ENCODE results near the gene PRKN.

Gene PRKN

GRCh38 chr6:162670345-162670744 lies 57.2 kb downstream of the PRKN start (continued):
- TF ChIP-seq, protein P1, sequence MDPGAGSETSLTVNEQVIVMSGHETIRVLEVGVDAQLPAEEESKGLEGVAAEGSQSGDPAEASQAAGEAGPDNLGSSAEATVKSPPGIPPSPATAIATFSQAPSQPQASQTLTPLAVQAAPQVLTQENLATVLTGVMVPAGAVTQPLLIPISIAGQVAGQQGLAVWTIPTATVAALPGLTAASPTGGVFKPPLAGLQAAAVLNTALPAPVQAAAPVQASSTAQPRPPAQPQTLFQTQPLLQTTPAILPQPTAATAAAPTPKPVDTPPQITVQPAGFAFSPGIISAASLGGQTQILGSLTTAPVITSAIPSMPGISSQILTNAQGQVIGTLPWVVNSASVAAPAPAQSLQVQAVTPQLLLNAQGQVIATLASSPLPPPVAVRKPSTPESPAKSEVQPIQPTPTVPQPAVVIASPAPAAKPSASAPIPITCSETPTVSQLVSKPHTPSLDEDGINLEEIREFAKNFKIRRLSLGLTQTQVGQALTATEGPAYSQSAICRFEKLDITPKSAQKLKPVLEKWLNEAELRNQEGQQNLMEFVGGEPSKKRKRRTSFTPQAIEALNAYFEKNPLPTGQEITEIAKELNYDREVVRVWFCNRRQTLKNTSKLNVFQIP (CRISPR knock-in tag; IDR thresholded peaks at IDR 0.05; ENCODE audit: borderline replicate concordance, low read depth): no peak
- no peak for TF ChIP-seq ZC3H10 (CRISPR knock-in tag; IDR thresholded peaks at IDR 0.05)
- no peak for TF ChIP-seq ISL1 (CRISPR knock-in tag; IDR thresholded peaks at IDR 0.05)
- no peak for TF ChIP-seq ZNF8 (CRISPR knock-in tag; IDR thresholded peaks at IDR 0.05)
- TF ChIP-seq ZFP3 (CRISPR knock-in tag; IDR thresholded peaks at IDR 0.05): no peak
- no peak for TF ChIP-seq CSRNP3 (CRISPR knock-in tag; IDR thresholded peaks at IDR 0.05)

GRCh38 chr6:162666246-162666645 lies 61.3 kb downstream of the PRKN start:
- TF ChIP-seq ZNF8 (CRISPR knock-in tag; IDR thresholded peaks at IDR 0.05): no peak
- TF ChIP-seq TCF4 (CRISPR knock-in tag; IDR thresholded peaks at IDR 0.05; ENCODE audit: borderline replicate concordance): no peak
- no peak for TF ChIP-seq CSRNP3 (CRISPR knock-in tag; IDR thresholded peaks at IDR 0.05)
- TF ChIP-seq CSDC2 (CRISPR knock-in tag; IDR thresholded peaks at IDR 0.05): no peak
- TF ChIP-seq ZFP30 (CRISPR knock-in tag; IDR thresholded peaks at IDR 0.05): no peak
- TF ChIP-seq OSR1 (CRISPR knock-in tag; IDR thresholded peaks at IDR 0.05): no peak
- ATAC-seq: no peak

- TF ChIP-seq, protein P2, sequence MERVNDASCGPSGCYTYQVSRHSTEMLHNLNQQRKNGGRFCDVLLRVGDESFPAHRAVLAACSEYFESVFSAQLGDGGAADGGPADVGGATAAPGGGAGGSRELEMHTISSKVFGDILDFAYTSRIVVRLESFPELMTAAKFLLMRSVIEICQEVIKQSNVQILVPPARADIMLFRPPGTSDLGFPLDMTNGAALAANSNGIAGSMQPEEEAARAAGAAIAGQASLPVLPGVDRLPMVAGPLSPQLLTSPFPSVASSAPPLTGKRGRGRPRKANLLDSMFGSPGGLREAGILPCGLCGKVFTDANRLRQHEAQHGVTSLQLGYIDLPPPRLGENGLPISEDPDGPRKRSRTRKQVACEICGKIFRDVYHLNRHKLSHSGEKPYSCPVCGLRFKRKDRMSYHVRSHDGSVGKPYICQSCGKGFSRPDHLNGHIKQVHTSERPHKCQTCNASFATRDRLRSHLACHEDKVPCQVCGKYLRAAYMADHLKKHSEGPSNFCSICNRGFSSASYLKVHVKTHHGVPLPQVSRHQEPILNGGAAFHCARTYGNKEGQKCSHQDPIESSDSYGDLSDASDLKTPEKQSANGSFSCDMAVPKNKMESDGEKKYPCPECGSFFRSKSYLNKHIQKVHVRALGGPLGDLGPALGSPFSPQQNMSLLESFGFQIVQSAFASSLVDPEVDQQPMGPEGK (CRISPR knock-in tag; IDR thresholded peaks at IDR 0.05; ENCODE audit: borderline replicate concordance): no peak
- TF ChIP-seq TCF4 (CRISPR knock-in tag; IDR thresholded peaks at IDR 0.05; ENCODE audit: borderline replicate concordance): no peak
- no peak for TF ChIP-seq ZNF8 (CRISPR knock-in tag; IDR thresholded peaks at IDR 0.05)
- ATAC-seq: no peak
Observed at GRCh38 chr6:162653808-162654207, 73.8 kb downstream of the PRKN start.

GRCh38 chr6:162651505-162651904 lies 76.1 kb downstream of the PRKN start:
- no peak for ATAC-seq
- TF ChIP-seq ZC3H10 (CRISPR knock-in tag; IDR thresholded peaks at IDR 0.05): no peak
- TF ChIP-seq PPARA (CRISPR knock-in tag; IDR thresholded peaks at IDR 0.05; ENCODE audit: borderline replicate concordance): no peak

- no peak for ATAC-seq
- TF ChIP-seq GLIS3 (CRISPR knock-in tag; IDR thresholded peaks at IDR 0.05): no peak
Observed at GRCh38 chr6:162649271-162649670, 78.3 kb downstream of the PRKN start.

GRCh38 chr6:162644153-162644552 lies 83.4 kb downstream of the PRKN start:
- no peak for ATAC-seq

More at GRCh38 chr6:162644153-162644552, 83.4 kb downstream of the PRKN start:
- no peak for TF ChIP-seq CREB5 (CRISPR knock-in tag; IDR thresholded peaks at IDR 0.05; ENCODE audit: low read depth)
- no peak for TF ChIP-seq PPARA (CRISPR knock-in tag; IDR thresholded peaks at IDR 0.05; ENCODE audit: borderline replicate concordance)
- TF ChIP-seq ARNTL (CRISPR knock-in tag; IDR thresholded peaks at IDR 0.05; ENCODE audit: borderline replicate concordance, low read depth): no peak
- TF ChIP-seq ZNF565 (CRISPR knock-in tag; conservative IDR thresholded peaks at IDR 0.05; ENCODE audit: low read depth): no peak
- TF ChIP-seq ESRRG (CRISPR knock-in tag; IDR thresholded peaks at IDR 0.05): no peak
- no peak for TF ChIP-seq ZC3H10 (CRISPR knock-in tag; IDR thresholded peaks at IDR 0.05)
- no peak for TF ChIP-seq CSDC2 (CRISPR knock-in tag; IDR thresholded peaks at IDR 0.05)
- TF ChIP-seq TOX (CRISPR knock-in tag; IDR thresholded peaks at IDR 0.05; ENCODE audit: borderline replicate concordance): no peak
- TF ChIP-seq TCF4 (CRISPR knock-in tag; IDR thresholded peaks at IDR 0.05; ENCODE audit: borderline replicate concordance): no peak
- TF ChIP-seq, protein P2 (CRISPR knock-in tag; IDR thresholded peaks at IDR 0.05; ENCODE audit: borderline replicate concordance): no peak
- no peak for TF ChIP-seq ZFP30 (CRISPR knock-in tag; IDR thresholded peaks at IDR 0.05)
- no peak for TF ChIP-seq SNAI2 (CRISPR knock-in tag; IDR thresholded peaks at IDR 0.05)

Measured in SK-N-SH treated with all-trans-retinoic acid at 6 μM for 48 hours (cell line).